Uterus (tissue), 2 donors: ENCODE measurements around the gene IBTK.

Source experiments
- CTCF ChIP-seq, 4 experiments: fragments of 200-600 bp in 2 of 4; fragments of 450-650 bp in 2 of 4; sonication (generic) in 2 of 4; IDR thresholded peaks; one replicate each; pipeline ENCODE4 v1.5.1; 2016 to 2019; ENCODE audit warnings: antibody characterized with exemption in 4 of 4, mild to moderate bottlenecking in 2 of 4, moderate library complexity in 1 of 4
- POLR2A ChIP-seq, 2 donors: fragments of 450-650 bp; IDR thresholded peaks; one replicate each; pipeline ENCODE4 v1.6.1; 2016; ENCODE audit warnings: antibody characterized with exemption in 2 of 2, mild to moderate bottlenecking in 1 of 2, moderate library complexity in 1 of 2

GRCh38 chr6:82131441-82131840 is 116.1 kb downstream of the IBTK start:
- TF ChIP-seq POLR2A (IDR thresholded peaks at IDR 0.05) (no peak), CTCF (IDR thresholded peaks at IDR 0.05) (no peak)
